MCF 10A (cell line): Measurements from ENCODE around the gene GIT1. TPM values are rescaled to one million over a fixed set of nuclear protein-coding genes. Genes with fewer than 3 reads are reported as not detected.

Experiments used
- BruUV-seq: library from RNA; stranded (reverse); fragments of 400-500 nt; replicated peaks from 2 replicates; lab custom pipeline; 2021; lab: Mats Ljungman, UMichigan
- CTCF ChIA-PET: fragments of 300-600 bp; sonication (Branson Sonifier 250); formaldehyde crosslinking; extraction: SDS; loops from one replicate; lab custom pipeline; 2021; ENCODE audit warnings: antibody characterized with exemption, inconsistent platforms; lab: Yijun Ruan, JAX
- POLR2A ChIA-PET: fragments of 300-600, 350-650 bp; sonication (Branson Sonifier 250); formaldehyde crosslinking; extraction: SDS; loops from one replicate; lab custom pipeline; 2020; ENCODE audit warnings: antibody characterized with exemption, inconsistent platforms; lab: Yijun Ruan, JAX
- DNase-seq: peaks from one replicate; pipeline ENCODE4 v3.0.0-alpha.2; 2018; ENCODE audit not compliant: unreplicated experiment
- H3K27ac Mint-ChIP-seq: one replicate; pipeline ENCODE4 v1.8.0; 2022; ENCODE audit warnings: mild to moderate bottlenecking, low read depth, mixed read lengths; ENCODE audit not compliant: unreplicated experiment
- H3K27me3 Mint-ChIP-seq: one replicate; pipeline ENCODE4 v1.8.0; 2022; ENCODE audit warnings: mixed read lengths; ENCODE audit not compliant: insufficient read depth, unreplicated experiment
- H3K36me3 Mint-ChIP-seq: one replicate; pipeline ENCODE4 v1.8.0; 2022; ENCODE audit warnings: mild to moderate bottlenecking, moderate library complexity, mixed read lengths; ENCODE audit not compliant: insufficient read depth, unreplicated experiment
- H3K4me1 Mint-ChIP-seq: one replicate; pipeline ENCODE4 v1.8.0; 2022; ENCODE audit warnings: mixed read lengths; ENCODE audit not compliant: insufficient read depth, unreplicated experiment
- H3K4me3 Mint-ChIP-seq: one replicate; pipeline ENCODE4 v1.8.0; 2022; ENCODE audit warnings: mild to moderate bottlenecking, moderate library complexity, mixed read lengths; ENCODE audit not compliant: unreplicated experiment
- H3K9me3 Mint-ChIP-seq: one replicate; pipeline ENCODE4 v1.8.0; 2022; ENCODE audit warnings: mixed read lengths; ENCODE audit not compliant: unreplicated experiment
- intact Hi-C: fragments of 100-400 bp; cut with micrococcal nuclease; formaldehyde crosslinking; loops from 2 replicates; pipeline ENCODE4 v1.14.1; 2022
- total RNA-seq: library from RNA; stranded (reverse); gene quantifications from 2 replicates; pipeline ENCODE4 v1.2.3, GENCODE V29; 2022
- TF ChIP-seq, protein P1 (sequence below): fragments of 200-600 bp; IDR thresholded peaks from one replicate; pipeline ENCODE4 v1.8.0; 2022; ENCODE audit warnings: antibody characterized with exemption, mild to moderate bottlenecking; ENCODE audit not compliant: unreplicated experiment

Gene GIT1
- total RNA-seq, 1 experiment from 2014 or later = 49.0 TPM

DNA sequence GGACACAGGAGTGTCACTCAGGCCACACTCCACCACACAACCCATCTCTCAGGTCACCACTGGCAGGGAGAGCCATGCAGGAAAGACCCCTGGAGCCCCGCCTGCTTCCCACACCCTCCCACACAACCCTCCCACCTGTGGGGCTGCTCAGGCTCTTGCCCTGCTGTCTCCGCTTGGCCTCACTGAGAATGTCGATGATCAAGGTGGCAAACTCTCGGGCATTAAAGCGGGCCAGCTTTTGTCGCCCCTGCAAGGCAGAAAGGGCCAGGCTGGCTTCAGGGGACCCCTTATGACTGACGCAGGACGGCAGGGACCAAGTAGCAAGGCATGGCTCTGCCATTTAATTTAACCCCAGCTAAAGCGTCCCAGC, 12.5 kb downstream of the GIT1 start:
- POLR2A ChIA-PET = interaction anchor here (3.9 kb wide), 1 partner anchor 14 kb away, joined by 15 read pairs; no protein-coding TSS in a partner anchor
- H3K27me3 Mint-ChIP-seq = no peaks in the 10 kb centered on the region

DNA sequence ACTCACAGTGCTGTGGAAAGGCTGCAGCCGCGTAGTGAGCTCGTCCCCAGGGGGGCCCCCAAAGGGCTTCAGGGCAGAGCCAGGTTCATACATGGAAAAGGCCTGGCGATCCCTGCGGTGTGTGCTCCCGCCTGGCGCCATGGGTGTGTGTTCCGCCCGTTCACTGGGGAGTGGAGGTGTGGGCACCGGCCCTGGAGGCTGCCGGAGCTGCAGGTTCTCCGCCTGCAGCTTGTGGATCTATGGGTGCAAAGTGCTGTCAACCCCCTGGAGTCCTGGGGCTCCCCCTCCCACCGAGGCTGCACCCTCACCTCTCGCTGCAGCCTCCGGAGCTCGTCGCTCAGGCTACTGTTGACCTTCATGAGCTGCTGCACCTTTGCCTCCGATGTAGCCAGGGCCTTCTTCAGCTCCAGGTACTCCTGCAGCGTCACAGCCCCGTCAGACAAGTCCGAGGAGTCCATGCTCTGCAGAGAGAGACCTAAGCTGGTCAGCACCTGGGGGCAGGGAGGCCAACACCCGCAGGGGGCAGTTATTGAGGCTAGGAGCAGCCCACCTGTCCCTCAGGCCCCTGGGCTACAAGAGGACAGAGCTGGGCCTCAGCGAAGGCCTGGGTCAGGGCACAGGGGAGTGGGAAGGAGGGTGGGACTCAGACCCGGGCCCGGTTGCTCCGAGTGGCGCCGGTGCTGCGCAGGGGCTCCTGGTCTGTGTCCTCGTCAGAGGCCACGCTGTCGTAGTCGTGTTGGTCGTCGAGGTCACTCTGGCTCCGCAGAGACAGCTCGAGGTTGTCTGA, 13.0 kb downstream of the GIT1 start:
- Mint-ChIP-seq H3K4me3 (no peak overlapping the region), H3K27ac (no peak overlapping the region), H3K36me3 (peaks cover 45% of the 10 kb centered on the region), H3K27me3 (no peaks in the 10 kb centered on the region), H3K9me3 (no peaks in the 10 kb centered on the region), H3K4me1 (peaks cover 16% of the 10 kb centered on the region)
- POLR2A ChIA-PET = interaction anchor here (3.9 kb wide), 1 partner anchor 15 kb away, joined by 15 read pairs; no protein-coding TSS in a partner anchor
- no peak for DNase-seq
- TF ChIP-seq, protein P1, sequence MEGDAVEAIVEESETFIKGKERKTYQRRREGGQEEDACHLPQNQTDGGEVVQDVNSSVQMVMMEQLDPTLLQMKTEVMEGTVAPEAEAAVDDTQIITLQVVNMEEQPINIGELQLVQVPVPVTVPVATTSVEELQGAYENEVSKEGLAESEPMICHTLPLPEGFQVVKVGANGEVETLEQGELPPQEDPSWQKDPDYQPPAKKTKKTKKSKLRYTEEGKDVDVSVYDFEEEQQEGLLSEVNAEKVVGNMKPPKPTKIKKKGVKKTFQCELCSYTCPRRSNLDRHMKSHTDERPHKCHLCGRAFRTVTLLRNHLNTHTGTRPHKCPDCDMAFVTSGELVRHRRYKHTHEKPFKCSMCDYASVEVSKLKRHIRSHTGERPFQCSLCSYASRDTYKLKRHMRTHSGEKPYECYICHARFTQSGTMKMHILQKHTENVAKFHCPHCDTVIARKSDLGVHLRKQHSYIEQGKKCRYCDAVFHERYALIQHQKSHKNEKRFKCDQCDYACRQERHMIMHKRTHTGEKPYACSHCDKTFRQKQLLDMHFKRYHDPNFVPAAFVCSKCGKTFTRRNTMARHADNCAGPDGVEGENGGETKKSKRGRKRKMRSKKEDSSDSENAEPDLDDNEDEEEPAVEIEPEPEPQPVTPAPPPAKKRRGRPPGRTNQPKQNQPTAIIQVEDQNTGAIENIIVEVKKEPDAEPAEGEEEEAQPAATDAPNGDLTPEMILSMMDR = no peak
- BruUV-seq = no TSS peak
- intact Hi-C loops = no loop called here
- CTCF ChIA-PET = interaction anchor here (0.7 to 1.2 kb wide), 4 partner anchors 14 to 204 kb away, joined by 3 to 5 read pairs (median 3); no protein-coding TSS in a partner anchor

More for the DNA sequence above, 12.5 kb downstream of the GIT1 start:
- CTCF ChIA-PET = interaction anchor here (0.8 to 1.2 kb wide), 3 partner anchors 14 to 203 kb away, joined by 3 to 5 read pairs (median 3); no protein-coding TSS in a partner anchor
- Mint-ChIP-seq H3K4me1 (peaks cover 16% of the 10 kb centered on the region), H3K9me3 (no peaks in the 10 kb centered on the region), H3K36me3 (peaks cover 45% of the 10 kb centered on the region), H3K4me3 (no peak overlapping the region), H3K27ac (no peak overlapping the region)
- intact Hi-C loops = no loop called here
- DNase-seq = no peak
- TF ChIP-seq, protein P1 = no peak
- no TSS peak for BruUV-seq

DNA sequence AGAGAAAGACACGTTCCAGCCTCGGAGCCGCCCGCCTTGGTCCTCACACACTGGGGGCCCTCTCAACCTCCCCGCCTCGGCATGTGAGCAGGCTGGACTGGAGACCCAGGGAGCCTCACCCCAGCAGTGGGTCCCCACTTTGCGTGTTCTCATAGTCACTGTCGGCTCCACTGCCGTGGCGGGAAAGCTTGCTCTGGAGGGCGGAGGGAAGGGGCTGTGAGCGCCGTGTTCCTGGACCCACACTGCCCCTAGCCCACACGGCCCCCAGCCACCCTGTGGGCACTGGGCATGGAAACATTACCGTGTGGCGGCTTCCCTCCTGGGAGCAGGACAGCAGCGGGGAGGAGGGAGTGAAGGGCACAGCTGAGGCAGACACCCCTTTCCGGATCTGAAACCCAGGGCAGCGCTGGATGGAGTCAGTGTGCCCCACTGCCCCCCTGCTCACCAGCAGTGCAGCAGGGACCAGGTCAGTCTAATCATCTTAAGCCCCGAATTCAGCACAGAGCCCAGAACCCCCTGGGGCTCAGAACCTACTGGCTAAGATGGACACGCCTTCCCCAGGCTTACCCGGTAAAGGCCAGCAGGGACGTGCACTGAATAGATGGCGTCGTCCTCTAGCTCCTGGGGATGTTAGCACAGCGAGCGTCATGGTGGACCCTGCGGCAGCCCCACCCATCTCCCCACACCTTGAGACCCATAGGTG, 13.8 kb downstream of the GIT1 start:
- TF ChIP-seq, protein P1 = no peak
- intact Hi-C loops = no loop called here
- no peak for DNase-seq
- peaks cover 46% of the 10 kb centered on the region for H3K36me3 Mint-ChIP-seq
- no peak overlapping the region for H3K27ac Mint-ChIP-seq
- POLR2A ChIA-PET = interaction anchor here (1.3 to 3.9 kb wide), 2 partner anchors 16 to 206 kb away, joined by 3 to 15 read pairs; no protein-coding TSS in a partner anchor
- peaks cover 23% of the 10 kb centered on the region for H3K4me1 Mint-ChIP-seq
- CTCF ChIA-PET = interaction anchor here (0.6 to 9.2 kb wide), 3 partner anchors 17 to 204 kb away, joined by 3 to 57 read pairs (median 5); partner anchors contain the start of gene ANKRD13B
- no TSS peak for BruUV-seq
- no peaks in the 10 kb centered on the region for H3K27me3 Mint-ChIP-seq
- no peaks in the 10 kb centered on the region for H3K9me3 Mint-ChIP-seq
- no peak overlapping the region for H3K4me3 Mint-ChIP-seq
